ENCODE measurements around the gene TYROBP. TPM values are rescaled to one million over a fixed set of nuclear protein-coding genes. Genes with fewer than 3 reads are reported as not detected.

The TYROBP gene
- total RNA-seq, 1 experiment from 2014 or later: not detected

DNA sequence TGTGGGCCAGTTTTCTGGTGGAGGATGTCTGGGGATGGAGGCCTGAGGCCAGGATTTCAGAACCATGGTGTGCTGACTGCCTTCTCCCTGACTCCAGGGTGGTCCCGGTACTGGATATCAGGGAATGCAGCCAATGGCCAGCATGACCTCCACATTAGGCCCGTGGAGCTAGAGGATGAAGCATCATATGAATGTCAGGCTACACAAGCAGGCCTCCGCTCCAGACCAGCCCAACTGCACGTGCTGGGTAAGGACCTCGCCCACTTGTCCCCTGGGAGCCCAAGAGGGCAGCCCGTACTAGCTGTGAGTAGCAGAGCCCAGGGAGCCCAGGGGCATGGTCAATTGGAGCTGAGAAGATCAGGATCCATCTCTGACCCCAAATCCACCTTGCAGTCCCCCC, 49.8 kb downstream of the TYROBP start:
- no peak overlapping the region for H3K4ac ChIP-seq (ENCODE audit: low read depth, low read length)
- H3K9me3 ChIP-seq (ENCODE audit: control insufficient read depth, low read depth, low read length): no peaks in the 10 kb centered on the region
- no peak overlapping the region for H4K5ac ChIP-seq (ENCODE audit: insufficient read length, low read depth, low read length)
- no peaks in the 10 kb centered on the region; the same call in 1 of the 2 replicates for H3K4me1 ChIP-seq (ENCODE audit: insufficient read depth, low read length)
- no peak overlapping the region for H2BK20ac ChIP-seq (ENCODE audit: low read depth, low read length, poor library complexity, severe bottlenecking)
- Mint-ChIP-seq H3K4me1 (peaks cover 13 to 27% of the 10 kb centered on the region in 2 experiments), H3K27ac (no peak overlapping the region), H3K27me3 (ENCODE audit: low read depth) (peaks cover 92% of the 10 kb centered on the region), H3K4me3 (peak overlapping the region in 1 of 2 experiments; percentile 30; a peak in 1 of 5 replicates), H3K9me3 (no peaks in the 10 kb centered on the region; a peak in 1 of 5 replicates), H3K36me3 (ENCODE audit: insufficient read depth in 1 of 3, low read depth in 3 of 3) (no peaks in the 10 kb centered on the region; a peak in 1 of 7 replicates)
- H4K20me1 ChIP-seq (ENCODE audit: control insufficient read depth, insufficient read depth, insufficient read length): peaks cover 3% of the 10 kb centered on the region
- H2BK5ac ChIP-seq (ENCODE audit: insufficient read length, low read length): no peak overlapping the region
- no peak overlapping the region for H2AK5ac ChIP-seq (ENCODE audit: insufficient read length, low read length)
- H3K27ac ChIP-seq (ENCODE audit: insufficient read length, low read depth, low read length): no peak overlapping the region
- no peak overlapping the region for H3K9ac ChIP-seq (ENCODE audit: extremely low read depth, insufficient read length, low read length)
- peaks cover 7% of the 10 kb centered on the region; the same call in 1 of the 2 replicates for H3K27me3 ChIP-seq (ENCODE audit: insufficient read depth, low read length)
- H3K14ac ChIP-seq (ENCODE audit: insufficient read depth, low read length): no peak overlapping the region
- TF ChIP-seq, protein P1, sequence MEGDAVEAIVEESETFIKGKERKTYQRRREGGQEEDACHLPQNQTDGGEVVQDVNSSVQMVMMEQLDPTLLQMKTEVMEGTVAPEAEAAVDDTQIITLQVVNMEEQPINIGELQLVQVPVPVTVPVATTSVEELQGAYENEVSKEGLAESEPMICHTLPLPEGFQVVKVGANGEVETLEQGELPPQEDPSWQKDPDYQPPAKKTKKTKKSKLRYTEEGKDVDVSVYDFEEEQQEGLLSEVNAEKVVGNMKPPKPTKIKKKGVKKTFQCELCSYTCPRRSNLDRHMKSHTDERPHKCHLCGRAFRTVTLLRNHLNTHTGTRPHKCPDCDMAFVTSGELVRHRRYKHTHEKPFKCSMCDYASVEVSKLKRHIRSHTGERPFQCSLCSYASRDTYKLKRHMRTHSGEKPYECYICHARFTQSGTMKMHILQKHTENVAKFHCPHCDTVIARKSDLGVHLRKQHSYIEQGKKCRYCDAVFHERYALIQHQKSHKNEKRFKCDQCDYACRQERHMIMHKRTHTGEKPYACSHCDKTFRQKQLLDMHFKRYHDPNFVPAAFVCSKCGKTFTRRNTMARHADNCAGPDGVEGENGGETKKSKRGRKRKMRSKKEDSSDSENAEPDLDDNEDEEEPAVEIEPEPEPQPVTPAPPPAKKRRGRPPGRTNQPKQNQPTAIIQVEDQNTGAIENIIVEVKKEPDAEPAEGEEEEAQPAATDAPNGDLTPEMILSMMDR (conservative IDR thresholded peaks at IDR 0.05): no peak
- H3T11ph ChIP-seq (ENCODE audit: low read length): no peak overlapping the region
- peaks cover 22% of the 10 kb centered on the region for H3K23me2 ChIP-seq (ENCODE audit: insufficient read length, low read depth, low read length, poor library complexity, severe bottlenecking)
- no peak for DNase-seq
- no peak overlapping the region for H3K56ac ChIP-seq (ENCODE audit: insufficient read length, low read depth, low read length)
- no peaks in the 10 kb centered on the region for H3K79me2 ChIP-seq (ENCODE audit: insufficient read depth, low read length)
- H4K8ac ChIP-seq (replicated peaks; ENCODE audit: insufficient read length, low read depth, low read length): no peak overlapping the region
- H3K79me1 ChIP-seq (ENCODE audit: insufficient read depth, low read depth, low read length, poor library complexity, severe bottlenecking): no peaks in the 10 kb centered on the region
- H4K91ac ChIP-seq (ENCODE audit: insufficient read length, low read depth, low read length): no peak overlapping the region
- H2BK120ac ChIP-seq (ENCODE audit: low read depth, low read length, poor library complexity, severe bottlenecking): no peak overlapping the region
- H2AFZ ChIP-seq (ENCODE audit: low read length): no peak overlapping the region
- H3K18ac ChIP-seq (ENCODE audit: insufficient read length, low read depth, low read length): no peak overlapping the region
- H3K23ac ChIP-seq (ENCODE audit: insufficient read length, low read depth, low read length): no peak overlapping the region
- no CpG with 5 or more reads among the region's 6 CpGs for WGBS (ENCODE audit: extremely low coverage, insufficient read length, low lambda C conversion rate)
- H2BK15ac ChIP-seq (ENCODE audit: low read depth, low read length): no peak overlapping the region
- no peak overlapping the region for H2BK12ac ChIP-seq (ENCODE audit: insufficient read length, low read depth, low read length)
- H3K4me2 ChIP-seq (ENCODE audit: insufficient read depth, insufficient read length, low read length): no peak overlapping the region
